Hepatocyte (in vitro differentiated cells): ENCODE measurements around the gene CASKIN2. TPM values are rescaled to one million over a fixed set of nuclear protein-coding genes. Genes with fewer than 3 reads are reported as not detected.

Experiments
- DNase-seq: peaks from one replicate; pipeline ENCODE4 v3.0.0-alpha.2; 2016; ENCODE audit warnings: low spot score
- H2AFZ ChIP-seq: fragments of 200-600 bp; sonication (generic); 2 replicates; pipeline ENCODE4 v1.6.0; 2016; ENCODE audit warnings: antibody characterized with exemption, mild to moderate bottlenecking
- H3K27ac ChIP-seq: fragments of 200-600 bp; sonication (generic); 2 replicates; pipeline ENCODE4 v1.5.1; 2016; ENCODE audit warnings: mild to moderate bottlenecking
- H3K27me3 ChIP-seq: fragments of 200-600 bp; sonication (generic); 2 replicates; pipeline ENCODE4 v1.6.1; 2016
- H3K36me3 ChIP-seq: fragments of 200-600 bp; sonication (generic); replicated peaks from 2 replicates; pipeline ENCODE4 v1.5.1; 2016; ENCODE audit warnings: low read depth; ENCODE audit not compliant: insufficient read depth
- H3K4me1 ChIP-seq: fragments of 200-600 bp; sonication (generic); 2 replicates; pipeline ENCODE4 v1.5.1; 2016; ENCODE audit warnings: mild to moderate bottlenecking, moderate library complexity; ENCODE audit not compliant: insufficient read depth
- H3K4me2 ChIP-seq: fragments of 200-600 bp; sonication (generic); 2 replicates; pipeline ENCODE4 v1.6.0; 2016
- H3K4me3 ChIP-seq: fragments of 200-600 bp; sonication (generic); 2 replicates; pipeline ENCODE4 v1.5.1; 2016; ENCODE audit warnings: mild to moderate bottlenecking
- H3K79me2 ChIP-seq: fragments of 200-600 bp; sonication (generic); 2 replicates; pipeline ENCODE4 v1.6.0; 2017; ENCODE audit warnings: mild to moderate bottlenecking
- H3K9me2 ChIP-seq: fragments of 200-600 bp; sonication (generic); replicated peaks from 2 replicates; pipeline ENCODE4 v1.6.0; 2017; ENCODE audit warnings: mild to moderate bottlenecking; ENCODE audit not compliant: insufficient read depth
- H3K9me3 ChIP-seq: fragments of 200-600 bp; sonication (generic); 2 replicates; pipeline ENCODE4 v1.5.1; 2016; ENCODE audit warnings: low read depth, mild to moderate bottlenecking
- H4K20me1 ChIP-seq: fragments of 200-600 bp; sonication (generic); 2 replicates; pipeline ENCODE4 v1.6.0; 2016; ENCODE audit warnings: mild to moderate bottlenecking; ENCODE audit not compliant: insufficient read depth, poor library complexity, severe bottlenecking
- EZH2 ChIP-seq: fragments of 200-600 bp; sonication (generic); IDR thresholded peaks from 2 replicates; pipeline ENCODE4 v1.6.1; 2016; ENCODE audit warnings: antibody characterized with exemption, mild to moderate bottlenecking, borderline replicate concordance
- EZH2phosphoT487 ChIP-seq: fragments of 200-600 bp; sonication (generic); IDR thresholded peaks from one replicate; pipeline ENCODE4 v1.6.1; 2018; ENCODE audit warnings: antibody characterized with exemption, mild to moderate bottlenecking, low read depth, moderate library complexity; ENCODE audit not compliant: unreplicated experiment, severe bottlenecking
- WGBS: methylation state at CpG from one replicate; pipeline ENCODE4 v1.1.6; 2016; ENCODE audit warnings: low lambda C conversion rate; ENCODE audit errors: missing lambda C conversion rate; 5-methylcytosine and 5-hydroxymethylcytosine counted together
- polyA plus RNA-seq: library from polyadenylated mRNA; unstranded; fragments of >200 nt; fragmentation: Nextera tagmentation; extraction: Ambion mirVana; gene quantifications from 2 replicates; pipeline ENCODE4 v1.2.1, GENCODE V29; 2016
- total RNA-seq: library from RNA; depleted of rRNA; stranded (reverse); fragments of >200 nt; gene quantifications from 2 replicates; pipeline ENCODE4 v1.2.3, GENCODE V29; 2014
- TF ChIP-seq, protein P1 (sequence below): fragments of 200-600 bp; sonication (generic); IDR thresholded peaks from 2 replicates; pipeline ENCODE4 v1.5.1; 2016; ENCODE audit warnings: antibody characterized with exemption, mild to moderate bottlenecking; ENCODE audit not compliant: poor library complexity

The CASKIN2 gene
- total and polyA plus RNA-seq, 2 experiments from 2014 or later, result 9.8 to 16.2 TPM

DNA sequence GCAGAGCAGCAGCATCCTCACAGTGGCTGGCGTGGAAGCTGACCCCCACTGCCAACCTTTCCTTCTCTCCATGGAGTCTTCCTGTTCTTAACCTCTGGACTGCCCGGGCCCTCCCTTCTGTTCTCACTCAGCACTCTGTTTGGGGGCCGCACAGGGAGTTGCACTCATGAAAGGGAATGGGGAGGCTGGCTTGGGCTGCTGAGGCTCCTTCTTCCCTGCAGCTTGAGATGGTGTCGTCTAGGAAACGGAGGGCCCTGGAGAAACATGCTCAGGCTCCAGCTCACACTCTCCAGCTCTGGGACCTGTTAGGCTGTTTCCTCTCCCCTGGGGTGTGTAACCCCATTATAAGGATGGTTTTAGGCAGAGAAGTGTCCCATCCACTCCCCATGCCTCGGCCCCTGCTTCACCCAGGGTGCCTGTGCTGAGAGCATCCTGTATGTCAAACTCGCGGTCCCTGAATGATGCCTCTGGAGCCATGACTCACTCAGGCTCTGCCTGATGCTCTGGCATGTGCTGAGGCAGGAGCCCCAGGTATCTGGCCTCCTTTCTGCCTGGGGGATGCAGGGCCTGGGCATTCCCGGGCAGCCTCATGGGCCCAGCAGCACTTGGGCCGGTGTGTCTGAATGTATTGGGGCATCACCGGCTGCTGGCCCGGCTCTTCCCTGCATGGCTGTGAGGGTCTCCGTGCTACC is 40.0 kb downstream of the CASKIN2 start:
- H3K79me2 ChIP-seq, result peaks cover 12% of the 10 kb centered on the region
- H3K36me3 ChIP-seq, result no peaks in the 10 kb centered on the region
- 93% methylated on average over 12 of the region's 13 CpGs for WGBS
- H3K9me3 ChIP-seq, result no peaks in the 10 kb centered on the region
- H3K4me3 ChIP-seq, result no peak overlapping the region
- H2AFZ ChIP-seq, result no peak overlapping the region
- H3K9me2 ChIP-seq, result no peaks in the 10 kb centered on the region
- no peaks in the 10 kb centered on the region for H3K27me3 ChIP-seq
- no peak overlapping the region for H3K4me2 ChIP-seq
- no peaks in the 10 kb centered on the region for H4K20me1 ChIP-seq
- TF ChIP-seq, protein P1, sequence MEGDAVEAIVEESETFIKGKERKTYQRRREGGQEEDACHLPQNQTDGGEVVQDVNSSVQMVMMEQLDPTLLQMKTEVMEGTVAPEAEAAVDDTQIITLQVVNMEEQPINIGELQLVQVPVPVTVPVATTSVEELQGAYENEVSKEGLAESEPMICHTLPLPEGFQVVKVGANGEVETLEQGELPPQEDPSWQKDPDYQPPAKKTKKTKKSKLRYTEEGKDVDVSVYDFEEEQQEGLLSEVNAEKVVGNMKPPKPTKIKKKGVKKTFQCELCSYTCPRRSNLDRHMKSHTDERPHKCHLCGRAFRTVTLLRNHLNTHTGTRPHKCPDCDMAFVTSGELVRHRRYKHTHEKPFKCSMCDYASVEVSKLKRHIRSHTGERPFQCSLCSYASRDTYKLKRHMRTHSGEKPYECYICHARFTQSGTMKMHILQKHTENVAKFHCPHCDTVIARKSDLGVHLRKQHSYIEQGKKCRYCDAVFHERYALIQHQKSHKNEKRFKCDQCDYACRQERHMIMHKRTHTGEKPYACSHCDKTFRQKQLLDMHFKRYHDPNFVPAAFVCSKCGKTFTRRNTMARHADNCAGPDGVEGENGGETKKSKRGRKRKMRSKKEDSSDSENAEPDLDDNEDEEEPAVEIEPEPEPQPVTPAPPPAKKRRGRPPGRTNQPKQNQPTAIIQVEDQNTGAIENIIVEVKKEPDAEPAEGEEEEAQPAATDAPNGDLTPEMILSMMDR, result no peak
- no peak for TF ChIP-seq EZH2phosphoT487
- no peak for TF ChIP-seq EZH2
- H3K27ac ChIP-seq, result no peak overlapping the region
- peaks cover 8% of the 10 kb centered on the region for H3K4me1 ChIP-seq
- DNase-seq, result no peak

DNA sequence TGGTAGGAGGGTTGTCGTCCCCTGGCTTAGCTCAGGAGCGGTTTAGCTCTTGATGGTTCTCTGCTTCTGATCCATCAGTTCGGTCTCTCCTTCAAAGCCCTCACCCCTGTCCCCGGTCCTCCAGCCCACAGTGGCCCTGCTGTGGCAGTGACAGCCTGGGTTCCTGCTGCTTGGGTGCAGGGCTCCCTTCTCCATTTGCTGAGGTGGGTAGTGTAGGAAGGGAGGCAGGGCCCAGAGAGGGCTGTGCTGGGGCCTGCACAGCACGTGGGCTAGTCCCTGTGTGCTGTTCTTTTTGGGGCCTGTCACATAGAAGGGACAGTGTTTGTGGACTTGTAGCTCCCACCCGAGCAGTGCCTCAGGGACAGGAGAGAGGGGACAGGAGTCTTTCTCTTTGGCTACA is 40.6 kb downstream of the CASKIN2 start:
- no peak for DNase-seq
- TF ChIP-seq EZH2 (no peak), EZH2phosphoT487 (no peak)
- TF ChIP-seq, protein P1, result no peak
- no peak overlapping the region for H3K4me2 ChIP-seq
- H4K20me1 ChIP-seq, result no peaks in the 10 kb centered on the region
- H2AFZ ChIP-seq, result no peak overlapping the region
- WGBS, result 90% methylated on average over 6 of the region's 6 CpGs
- H3K27ac ChIP-seq, result no peak overlapping the region
- H3K9me3 ChIP-seq, result no peaks in the 10 kb centered on the region
- peaks cover 10% of the 10 kb centered on the region for H3K79me2 ChIP-seq
- H3K27me3 ChIP-seq, result no peaks in the 10 kb centered on the region
- H3K36me3 ChIP-seq, result no peaks in the 10 kb centered on the region
- H3K4me3 ChIP-seq, result no peak overlapping the region
- peaks cover 8% of the 10 kb centered on the region for H3K4me1 ChIP-seq
- H3K9me2 ChIP-seq, result no peaks in the 10 kb centered on the region

DNA sequence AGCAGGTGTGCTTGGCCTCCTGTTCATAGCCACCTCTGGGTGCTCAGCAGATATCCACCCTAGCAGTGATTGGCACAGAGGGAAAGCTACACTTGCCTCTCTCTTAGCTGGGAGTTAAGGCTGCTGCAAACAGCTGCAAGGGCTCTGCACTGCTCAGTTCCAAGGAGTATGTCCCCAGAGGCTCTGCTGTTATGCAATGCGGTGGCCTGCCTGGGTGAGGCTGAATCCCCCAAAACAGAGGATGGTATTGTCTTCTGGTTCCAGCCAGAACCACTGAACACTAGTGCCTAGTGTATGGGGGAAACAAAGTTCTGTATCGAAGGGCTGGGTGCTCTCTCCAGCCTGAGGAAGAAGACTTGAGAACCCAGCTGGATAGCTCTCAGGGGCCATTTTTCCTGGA is 42.1 kb downstream of the CASKIN2 start:
- WGBS, result 100% methylated on average over 2 of the region's 2 CpGs
- H2AFZ ChIP-seq, result no peak overlapping the region

More for the DNA sequence above, 42.1 kb downstream of the CASKIN2 start:
- Histone ChIP-seq H3K4me1 (peaks cover 8% of the 10 kb centered on the region), H3K27ac (no peak overlapping the region), H3K4me3 (no peak overlapping the region), H3K36me3 (no peaks in the 10 kb centered on the region), H3K4me2 (no peak overlapping the region), H3K9me3 (no peaks in the 10 kb centered on the region), H3K79me2 (peaks cover 16% of the 10 kb centered on the region), H3K9me2 (no peaks in the 10 kb centered on the region), H4K20me1 (no peaks in the 10 kb centered on the region), H3K27me3 (no peaks in the 10 kb centered on the region)
- TF ChIP-seq, protein P1, result no peak
- no peak for TF ChIP-seq EZH2phosphoT487
- TF ChIP-seq EZH2, result no peak
- DNase-seq, result no peak
